HPDE6-E6E7 (cell line): ENCODE data around the gene DOLPP1.

Experiments used
- DNase-seq: peaks from one replicate; pipeline ENCODE4 v3.0.0; 2011; ENCODE audit warnings: missing footprints; ENCODE audit errors: extremely low spot score

DOLPP1 gene

GRCh38 chr9:129094387-129095169, 13.7 kb downstream of the DOLPP1 start:
- no peak for DNase-seq

- no peak for DNase-seq
Measured at GRCh38 chr9:129095170-129095667, 14.3 kb downstream of the DOLPP1 start.

- no peak for DNase-seq
Measured at GRCh38 chr9:129095908-129096307, 15.0 kb downstream of the DOLPP1 start.

- no peak for DNase-seq
Measured at GRCh38 chr9:129097671-129098306, 16.9 kb downstream of the DOLPP1 start.

GRCh38 chr9:129098328-129098727, 17.4 kb downstream of the DOLPP1 start:
- no peak for DNase-seq

GRCh38 chr9:129100383-129101169, 19.7 kb downstream of the DOLPP1 start:
- no peak for DNase-seq

GRCh38 chr9:129101279-129101678, 20.4 kb downstream of the DOLPP1 start:
- DNase-seq: no peak

- no peak for DNase-seq
Measured at GRCh38 chr9:129102095-129102525, 21.2 kb downstream of the DOLPP1 start.

GRCh38 chr9:129102791-129103594, 22.1 kb downstream of the DOLPP1 start:
- peak; percentile 87 for DNase-seq

GRCh38 chr9:129103595-129103965, 22.7 kb downstream of the DOLPP1 start:
- no peak for DNase-seq

GRCh38 chr9:129104051-129104450, 23.1 kb downstream of the DOLPP1 start:
- DNase-seq: no peak

GRCh38 chr9:129105857-129106694, 25.2 kb downstream of the DOLPP1 start:
- DNase-seq: no peak

GRCh38 chr9:129107651-129108050, 26.7 kb downstream of the DOLPP1 start:
- DNase-seq: no peak

- no peak for DNase-seq
Measured at GRCh38 chr9:129108083-129108804, 27.3 kb downstream of the DOLPP1 start.

- DNase-seq: no peak
Measured at GRCh38 chr9:129108805-129109536, 28.1 kb downstream of the DOLPP1 start.

- peak; percentile 25 for DNase-seq
Measured at GRCh38 chr9:129109537-129109903, 28.6 kb downstream of the DOLPP1 start.

GRCh38 chr9:129109952-129110739, 29.2 kb downstream of the DOLPP1 start:
- peak; percentile 20 for DNase-seq

GRCh38 chr9:129110740-129111527, 30.0 kb downstream of the DOLPP1 start, which contains the start of the genes CRAT and PTPA:
CRAT (minus strand) TSS chr9:129110793; CDS start chr9:129110509, 284 bp downstream.
PTPA (plus strand) TSS chr9:129111415; CDS start chr9:129111601, 186 bp downstream.
- peak; percentile 98 for DNase-seq
